ENCODE data around the gene SLC16A8.
A peak's percentile ranks its signal among the peaks of the same experiment; 100 is the strongest.

Gene SLC16A8

DNA sequence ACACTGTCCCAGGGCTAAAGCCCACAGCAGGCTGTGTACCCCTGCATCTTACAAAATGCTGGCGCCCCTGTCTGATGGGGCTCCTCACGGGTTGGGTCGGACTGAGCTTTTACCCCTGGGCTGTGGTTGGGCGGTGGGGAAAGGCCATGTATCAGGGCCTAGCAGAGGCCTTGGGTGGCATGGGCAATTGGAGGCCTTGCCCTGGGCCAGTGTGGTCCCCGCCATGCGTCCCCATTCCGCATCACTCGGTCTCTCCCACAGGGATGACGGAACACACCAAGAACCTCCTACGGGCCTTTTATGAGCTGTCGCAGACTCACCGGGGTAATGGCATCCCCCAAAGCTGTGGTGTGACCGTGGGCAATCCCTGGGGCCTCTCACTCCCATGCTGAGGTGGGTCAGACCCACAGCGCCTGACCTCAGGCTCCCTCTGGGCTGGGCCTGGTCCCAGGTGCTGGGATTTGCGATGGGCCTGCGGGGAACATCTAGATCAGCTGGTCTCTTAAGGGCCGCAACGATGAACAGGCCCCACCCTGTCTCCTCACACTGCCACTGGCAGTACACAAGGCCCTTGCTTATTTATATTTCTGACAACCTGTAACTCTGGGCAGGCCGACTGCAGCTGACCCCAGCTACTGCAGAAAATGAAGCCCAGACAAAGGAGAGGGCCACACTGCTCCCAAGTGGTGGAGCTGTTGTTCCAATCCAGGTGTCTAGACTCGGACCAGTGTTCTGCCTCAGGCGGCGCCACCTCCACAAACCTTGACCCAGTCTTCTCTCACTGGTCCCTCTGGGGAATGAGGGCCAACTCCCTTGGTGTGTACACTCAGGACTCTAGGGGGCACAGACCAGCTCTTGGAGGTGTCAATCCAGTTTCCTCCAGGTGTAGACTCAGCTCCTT, 12.3 kb downstream of the SLC16A8 start:
- no peak for DNase-seq

GRCh38 chr22:38070250-38070921, 13.6 kb downstream of the SLC16A8 start:
- no peak for DNase-seq

DNA sequence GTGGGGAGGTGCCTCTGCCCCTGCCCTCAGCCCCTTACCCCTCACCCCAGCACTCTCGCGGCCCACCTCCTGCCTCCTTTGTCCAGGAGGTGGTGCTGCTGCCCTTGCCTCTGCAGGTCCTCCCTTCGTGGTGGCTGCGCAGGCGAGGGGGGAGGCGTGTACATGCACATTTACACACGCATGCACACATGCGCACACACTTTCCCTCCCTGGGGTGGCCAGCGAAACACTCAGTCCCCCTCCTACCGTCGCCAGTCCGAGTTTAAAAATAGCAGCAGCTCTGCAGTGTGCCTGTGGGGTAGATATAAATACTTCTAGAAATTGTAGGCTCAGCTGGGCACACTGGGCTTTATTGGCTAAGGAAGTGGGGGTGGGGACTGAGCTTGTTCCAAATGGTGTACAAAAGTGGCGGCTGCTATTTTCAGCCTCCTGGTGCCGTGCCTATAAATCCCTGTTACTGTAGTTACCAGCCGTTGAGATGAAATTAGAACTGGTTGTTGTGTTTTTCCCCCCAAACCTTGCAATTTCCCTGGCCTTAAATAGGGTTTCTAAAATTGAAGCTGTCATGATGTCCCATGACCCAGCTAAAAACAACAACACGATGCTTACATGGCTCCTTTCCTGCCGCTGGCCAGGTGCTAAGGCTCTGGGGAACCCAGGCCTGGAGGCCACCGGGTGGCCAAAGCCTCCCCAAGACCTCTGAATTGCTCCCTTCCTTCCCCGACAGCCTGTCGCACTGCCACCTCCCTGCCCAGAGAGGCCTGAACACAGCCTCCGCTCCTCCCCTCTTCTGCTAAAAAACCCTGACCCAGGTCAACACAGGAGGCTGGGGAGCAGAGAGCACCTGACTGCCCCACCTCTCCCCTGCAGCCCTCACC, 14.4 kb downstream of the SLC16A8 start:
- DNase-seq: no peak

- DNase-seq: no peak
Observed at GRCh38 chr22:38068641-38069371, 15.2 kb downstream of the SLC16A8 start.

- DNase-seq: no peak
Observed at GRCh38 chr22:38067761-38068360, 16.1 kb downstream of the SLC16A8 start.

GRCh38 chr22:38067028-38067415, 17.0 kb downstream of the SLC16A8 start:
- no peak for DNase-seq

- no peak for DNase-seq
Observed at GRCh38 chr22:38066381-38067027, 17.5 kb downstream of the SLC16A8 start.

DNA sequence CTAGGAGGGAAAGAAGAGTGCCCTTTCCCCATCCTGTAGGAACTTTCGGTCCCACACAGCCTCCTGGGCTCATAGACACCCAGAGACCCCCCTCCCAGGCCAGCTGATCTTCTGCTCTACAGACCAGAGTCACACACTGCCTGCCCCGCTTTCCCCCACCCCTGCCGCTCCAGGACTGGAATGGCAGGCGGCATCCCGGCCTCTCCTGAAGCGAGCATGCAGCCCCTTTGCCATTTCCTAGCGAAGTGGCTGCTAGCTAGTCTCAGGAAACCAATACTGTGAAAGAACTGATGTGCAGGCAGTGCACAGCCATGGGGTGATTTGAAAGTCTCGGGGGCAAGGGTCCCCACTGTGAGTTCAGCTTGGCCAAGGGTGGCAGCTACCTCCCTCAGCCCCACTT, 18.4 kb downstream of the SLC16A8 start:
- no peak for DNase-seq

- DNase-seq: no peak
Observed at GRCh38 chr22:38062791-38063190, 21.2 kb downstream of the SLC16A8 start.

GRCh38 chr22:38056969-38057891, 26.8 kb downstream of the SLC16A8 start, which contains the start of gene PICK1:
Gene PICK1, plus strand, starts transcription at chr22:38057404. Its CDS starts 406 bp downstream, at chr22:38057810.
- peak; percentile 75 for DNase-seq

DNA sequence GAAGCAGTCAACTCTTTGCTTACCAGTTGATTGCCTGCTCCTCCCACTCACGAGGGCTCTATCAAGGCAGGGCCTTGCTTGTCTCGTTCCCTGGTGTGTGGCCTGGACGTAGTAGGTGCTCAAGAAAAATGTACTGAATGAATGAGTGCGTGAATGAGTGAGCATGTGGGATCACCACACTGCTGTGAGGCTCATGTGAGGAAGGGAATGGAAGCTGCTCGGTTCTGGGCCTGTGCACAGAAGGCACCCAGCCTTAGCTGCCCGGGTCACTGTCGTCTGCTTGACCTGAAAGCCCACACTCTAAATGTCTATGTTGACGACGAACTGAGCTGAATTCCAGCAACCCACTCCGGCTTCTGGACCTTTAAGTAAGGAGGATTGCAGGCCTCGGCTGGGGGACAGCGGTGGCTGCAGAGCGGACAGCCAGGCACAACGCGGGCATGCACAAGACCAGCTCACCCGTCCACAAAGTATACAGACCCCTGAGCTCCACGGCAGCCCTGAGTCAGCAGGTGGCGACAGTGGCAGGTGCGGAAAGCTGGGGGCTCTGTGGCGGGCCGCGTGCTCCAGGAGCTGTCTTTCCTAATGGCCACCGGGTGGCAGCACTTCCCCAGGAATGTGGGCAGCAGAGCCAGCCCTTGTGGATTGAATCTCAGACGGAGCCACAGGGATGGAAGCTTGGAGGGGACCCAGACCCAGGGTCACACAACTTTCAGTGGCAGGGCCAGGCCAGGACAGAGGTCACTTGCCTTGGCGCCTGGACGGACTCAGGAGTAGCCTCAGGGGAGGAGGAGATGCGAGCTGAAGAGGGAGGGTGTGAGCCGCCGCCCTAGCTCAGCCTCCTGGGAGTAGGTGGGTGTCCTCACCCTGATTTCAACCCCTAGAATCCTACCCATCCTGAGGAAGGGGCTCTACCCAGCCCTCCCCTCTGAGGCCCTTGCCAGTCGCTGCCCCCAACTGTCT, 31.8 kb downstream of the SLC16A8 start:
- DNase-seq: peak; percentile 76

DNA sequence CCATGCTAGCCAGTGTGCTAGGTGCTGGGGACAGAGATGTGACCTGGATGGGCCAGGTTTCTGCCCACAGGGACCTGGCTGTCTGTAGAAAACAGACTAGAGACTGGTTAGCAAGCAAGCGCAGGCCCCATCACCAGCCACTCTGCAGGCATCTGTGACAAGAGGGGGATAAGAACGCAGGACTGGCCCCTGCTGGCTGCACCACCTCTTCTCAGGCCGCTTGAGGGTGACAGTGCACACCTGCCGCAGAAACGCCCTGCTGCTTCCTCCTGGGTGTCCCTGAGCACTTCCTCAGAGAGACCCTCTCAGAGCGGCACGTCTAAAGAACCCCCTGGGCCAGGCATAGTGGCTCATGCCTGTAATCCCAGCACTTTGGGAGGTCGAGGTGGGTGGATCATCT, 32.7 kb downstream of the SLC16A8 start:
- no peak for DNase-seq

DNA sequence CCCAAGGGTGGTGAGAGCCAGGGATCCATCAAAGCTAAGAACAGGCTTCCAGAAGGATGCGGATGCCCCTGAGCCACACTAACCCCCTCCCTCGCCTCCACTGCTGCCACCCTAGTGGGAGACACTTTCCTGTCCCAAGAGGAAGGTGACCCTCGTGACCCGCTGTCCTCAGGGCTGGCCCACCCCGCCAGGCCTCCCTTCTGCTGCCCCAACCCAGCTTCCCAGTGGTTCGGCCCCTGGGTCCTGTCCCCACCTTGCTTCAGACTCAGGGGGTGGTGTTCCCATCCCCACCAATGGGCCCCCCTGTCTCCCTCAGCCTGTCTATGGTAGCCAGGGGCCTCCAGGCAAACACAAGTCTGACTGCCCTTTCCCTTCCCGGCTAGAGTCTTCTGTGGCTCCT, 33.3 kb downstream of the SLC16A8 start:
- no peak for DNase-seq

DNA sequence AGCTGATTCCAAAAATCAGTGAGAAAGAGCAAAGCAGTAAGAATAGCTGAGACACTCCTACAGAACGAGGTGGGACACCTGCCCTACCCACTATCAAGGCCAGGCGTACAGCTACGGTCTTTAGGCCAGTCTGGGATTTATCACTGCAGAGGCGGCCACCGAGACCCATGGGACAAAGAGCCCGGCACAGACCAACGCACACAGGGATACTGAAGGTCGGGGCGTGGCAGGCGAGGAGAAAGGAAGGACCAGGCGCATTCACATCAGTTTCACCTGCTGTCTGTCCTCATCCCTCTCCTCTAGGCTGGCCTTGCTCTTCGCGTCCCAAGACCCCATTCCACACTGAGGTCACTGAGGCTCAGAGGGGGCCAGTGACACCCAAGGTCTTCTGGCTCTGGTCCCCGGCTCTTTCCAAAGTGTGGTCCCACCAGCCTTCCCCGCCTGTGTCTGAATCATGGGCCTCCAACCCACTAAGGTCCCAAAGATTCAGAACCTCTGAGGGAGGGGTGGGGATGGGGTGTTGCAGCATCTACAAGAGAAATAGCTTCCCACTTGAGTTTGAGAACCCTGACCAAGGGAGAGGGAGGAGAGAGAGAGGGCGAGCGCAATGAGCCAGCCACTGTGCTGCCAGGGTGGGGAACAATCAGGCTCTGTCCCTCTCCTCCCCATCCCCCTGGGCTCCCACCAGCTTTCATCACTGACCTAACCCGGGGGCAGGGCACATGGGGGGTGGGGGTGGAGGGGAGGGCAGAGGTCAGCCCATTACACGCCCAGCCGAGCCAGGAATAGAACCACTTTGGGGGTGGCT, 34.0 kb downstream of the SLC16A8 start:
- DNase-seq: no peak

- no peak for DNase-seq
Observed at GRCh38 chr22:38046070-38046748, 37.8 kb downstream of the SLC16A8 start.

- DNase-seq: no peak
Observed at GRCh38 chr22:38043151-38044039, 40.6 kb downstream of the SLC16A8 start.

DNA sequence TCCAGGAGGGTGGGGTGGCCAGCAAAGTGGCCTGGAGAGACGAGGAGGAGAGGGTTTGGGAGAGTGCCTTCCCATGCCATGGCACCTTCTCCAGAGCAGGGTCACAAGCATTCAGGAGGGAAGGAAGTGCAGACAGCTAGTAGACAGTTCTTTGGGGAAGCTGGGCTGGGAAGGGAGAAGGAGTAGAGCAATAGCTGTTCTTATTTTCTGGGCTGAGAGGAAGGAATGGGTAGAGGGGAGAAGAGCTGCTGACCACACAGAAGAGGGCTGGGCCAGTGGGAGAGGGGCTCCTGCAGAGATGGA, 41.5 kb downstream of the SLC16A8 start:
- DNase-seq: no peak

Data from activated CD4-positive, alpha-beta T cell treated with anti-CD3 and anti-CD28 coated beads, Interleukin-2, amount 50 U/mL, for 1 hour (primary cell).